LNCaP clone FGC (cell line): ENCODE results near the gene JSRP1.

ENCODE experiments used
- DNase-seq: peaks from one replicate; pipeline ENCODE4 v3.0.0-alpha.2; 2011; ENCODE audit warnings: low read depth
- H3K4me3 ChIP-seq: 2 replicates; pipeline ENCODE4 v1.5.1; 2011; ENCODE audit warnings: mild to moderate bottlenecking, low read depth, low read length, control low read depth
- TF ChIP-seq, protein P1 (sequence below): IDR thresholded peaks from 2 replicates; pipeline ENCODE4 v1.5.1; 2012; ENCODE audit warnings: mild to moderate bottlenecking; ENCODE audit not compliant: control insufficient read depth, insufficient read depth; ENCODE audit errors: extremely low read depth

JSRP1 gene

DNA sequence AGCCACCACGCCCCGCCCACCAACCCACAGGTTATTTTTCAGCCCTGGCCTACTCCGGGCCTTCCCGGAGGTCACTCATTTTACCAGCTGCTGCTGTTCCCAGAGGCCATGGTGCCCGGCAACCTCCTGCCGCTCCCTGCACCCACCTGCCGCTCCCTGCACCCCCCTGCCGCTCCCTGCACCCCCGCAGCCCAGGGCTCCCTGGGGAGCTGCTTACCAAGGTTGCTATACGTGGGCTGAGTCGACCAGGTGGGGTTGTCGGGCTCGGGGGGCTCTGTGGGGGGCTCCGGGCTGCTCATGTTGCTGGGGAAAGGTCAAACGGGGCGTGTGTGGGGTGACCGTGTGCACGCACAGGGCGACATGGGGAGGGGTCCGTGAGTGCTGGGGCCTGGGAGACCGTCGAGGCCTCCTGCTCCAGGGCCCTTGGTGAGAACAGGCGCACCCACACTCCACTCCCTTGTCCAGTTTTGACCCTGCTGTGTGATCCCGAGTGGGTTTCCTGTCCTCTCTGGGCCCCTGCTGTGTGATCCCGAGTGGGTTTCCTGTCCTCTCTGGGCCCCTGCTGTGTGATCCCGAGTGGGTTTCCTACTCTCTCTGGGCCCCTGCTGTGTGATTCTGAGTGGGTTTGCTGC, 24.5 kb upstream of the JSRP1 start:
- DNase-seq = no peak
- no peak overlapping the region for H3K4me3 ChIP-seq
- TF ChIP-seq, protein P1, sequence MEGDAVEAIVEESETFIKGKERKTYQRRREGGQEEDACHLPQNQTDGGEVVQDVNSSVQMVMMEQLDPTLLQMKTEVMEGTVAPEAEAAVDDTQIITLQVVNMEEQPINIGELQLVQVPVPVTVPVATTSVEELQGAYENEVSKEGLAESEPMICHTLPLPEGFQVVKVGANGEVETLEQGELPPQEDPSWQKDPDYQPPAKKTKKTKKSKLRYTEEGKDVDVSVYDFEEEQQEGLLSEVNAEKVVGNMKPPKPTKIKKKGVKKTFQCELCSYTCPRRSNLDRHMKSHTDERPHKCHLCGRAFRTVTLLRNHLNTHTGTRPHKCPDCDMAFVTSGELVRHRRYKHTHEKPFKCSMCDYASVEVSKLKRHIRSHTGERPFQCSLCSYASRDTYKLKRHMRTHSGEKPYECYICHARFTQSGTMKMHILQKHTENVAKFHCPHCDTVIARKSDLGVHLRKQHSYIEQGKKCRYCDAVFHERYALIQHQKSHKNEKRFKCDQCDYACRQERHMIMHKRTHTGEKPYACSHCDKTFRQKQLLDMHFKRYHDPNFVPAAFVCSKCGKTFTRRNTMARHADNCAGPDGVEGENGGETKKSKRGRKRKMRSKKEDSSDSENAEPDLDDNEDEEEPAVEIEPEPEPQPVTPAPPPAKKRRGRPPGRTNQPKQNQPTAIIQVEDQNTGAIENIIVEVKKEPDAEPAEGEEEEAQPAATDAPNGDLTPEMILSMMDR = no peak

DNA sequence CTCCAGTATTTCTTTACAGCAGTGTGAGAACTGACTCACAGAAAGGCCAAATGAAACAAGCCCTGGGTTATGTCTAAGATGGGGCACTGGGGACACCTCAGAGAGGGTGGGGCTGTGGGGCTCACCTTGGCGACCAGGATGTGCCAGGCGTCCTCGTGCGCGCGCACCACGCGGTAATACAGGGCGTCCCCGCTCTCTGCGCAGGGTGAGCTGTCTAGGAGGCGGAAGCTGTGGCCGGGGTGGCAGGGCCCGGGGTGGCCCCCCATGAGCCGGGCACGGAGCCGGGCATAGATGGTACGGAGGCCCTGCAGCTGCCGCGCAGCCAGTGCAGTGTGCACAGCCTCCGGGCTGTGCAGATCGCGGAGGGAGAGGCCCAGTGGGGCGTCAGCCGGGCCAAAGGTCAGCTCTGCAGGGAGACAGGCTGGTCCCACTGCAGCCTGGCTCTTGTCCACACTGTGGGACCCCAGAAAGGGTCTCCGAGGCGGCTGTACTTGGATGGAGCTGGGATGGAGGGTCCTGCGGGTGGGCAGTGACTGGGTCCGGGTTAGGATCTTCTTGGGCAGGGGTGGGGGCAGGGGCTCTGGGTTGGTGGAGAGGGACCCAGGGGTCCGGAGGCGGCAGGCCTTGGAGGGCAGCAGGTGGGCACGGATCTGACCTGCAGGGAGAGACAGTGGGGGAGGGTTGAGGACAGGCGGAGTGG, 22.4 kb upstream of the JSRP1 start:
- TF ChIP-seq, protein P1 = no peak
- DNase-seq = no peak
- H3K4me3 ChIP-seq = no peak overlapping the region

DNA sequence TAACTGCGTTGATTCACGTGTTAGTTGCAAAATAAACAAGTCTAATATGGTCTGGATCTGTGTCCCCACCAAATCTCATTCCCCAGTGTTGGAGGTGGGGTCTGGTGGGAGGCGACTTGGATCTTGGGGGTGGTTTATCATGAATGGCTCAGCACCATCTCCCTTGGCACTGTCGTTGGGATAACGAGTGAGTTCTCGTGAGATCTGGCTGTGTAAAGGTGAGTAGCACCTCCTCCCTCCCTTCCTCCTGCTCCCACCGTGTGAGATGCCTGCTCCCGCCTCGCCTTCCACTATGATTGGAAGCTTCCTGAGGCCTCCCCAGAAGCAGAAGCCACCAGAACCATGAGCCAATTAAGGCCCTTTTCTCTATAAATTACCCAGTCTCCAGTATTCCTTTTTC, 20.9 kb upstream of the JSRP1 start:
- H3K4me3 ChIP-seq = no peak overlapping the region
- DNase-seq = no peak
- TF ChIP-seq, protein P1 = no peak

DNA sequence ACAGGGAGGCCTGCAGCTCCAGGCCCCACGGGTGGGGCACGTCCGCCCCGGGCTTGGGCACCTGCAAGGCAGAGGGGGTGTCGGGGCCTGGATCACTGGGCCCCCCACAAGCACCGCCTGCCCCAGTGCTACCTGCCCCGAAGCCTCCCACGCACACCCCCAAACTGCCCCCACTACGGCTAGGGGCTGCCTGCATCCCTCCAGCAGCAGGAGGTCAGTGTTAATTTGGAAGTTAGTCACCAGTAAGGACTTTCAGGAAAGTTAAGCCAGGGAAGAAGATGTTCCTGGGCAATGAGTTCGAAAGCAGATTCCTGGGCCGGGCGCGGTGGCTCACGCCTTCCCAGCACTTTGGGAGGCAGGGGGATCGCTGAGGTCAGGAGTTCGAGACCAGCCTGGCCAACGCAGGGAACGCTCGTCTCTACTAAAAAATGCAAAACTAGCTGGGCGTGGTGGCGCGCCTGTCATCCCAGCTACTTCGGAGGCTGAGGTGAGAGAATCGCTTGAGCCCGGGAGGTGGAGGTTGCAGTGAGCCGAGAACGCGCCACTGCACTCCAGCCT, 20.3 kb upstream of the JSRP1 start:
- DNase-seq = no peak
- TF ChIP-seq, protein P1 = no peak
- H3K4me3 ChIP-seq = no peak overlapping the region

DNA sequence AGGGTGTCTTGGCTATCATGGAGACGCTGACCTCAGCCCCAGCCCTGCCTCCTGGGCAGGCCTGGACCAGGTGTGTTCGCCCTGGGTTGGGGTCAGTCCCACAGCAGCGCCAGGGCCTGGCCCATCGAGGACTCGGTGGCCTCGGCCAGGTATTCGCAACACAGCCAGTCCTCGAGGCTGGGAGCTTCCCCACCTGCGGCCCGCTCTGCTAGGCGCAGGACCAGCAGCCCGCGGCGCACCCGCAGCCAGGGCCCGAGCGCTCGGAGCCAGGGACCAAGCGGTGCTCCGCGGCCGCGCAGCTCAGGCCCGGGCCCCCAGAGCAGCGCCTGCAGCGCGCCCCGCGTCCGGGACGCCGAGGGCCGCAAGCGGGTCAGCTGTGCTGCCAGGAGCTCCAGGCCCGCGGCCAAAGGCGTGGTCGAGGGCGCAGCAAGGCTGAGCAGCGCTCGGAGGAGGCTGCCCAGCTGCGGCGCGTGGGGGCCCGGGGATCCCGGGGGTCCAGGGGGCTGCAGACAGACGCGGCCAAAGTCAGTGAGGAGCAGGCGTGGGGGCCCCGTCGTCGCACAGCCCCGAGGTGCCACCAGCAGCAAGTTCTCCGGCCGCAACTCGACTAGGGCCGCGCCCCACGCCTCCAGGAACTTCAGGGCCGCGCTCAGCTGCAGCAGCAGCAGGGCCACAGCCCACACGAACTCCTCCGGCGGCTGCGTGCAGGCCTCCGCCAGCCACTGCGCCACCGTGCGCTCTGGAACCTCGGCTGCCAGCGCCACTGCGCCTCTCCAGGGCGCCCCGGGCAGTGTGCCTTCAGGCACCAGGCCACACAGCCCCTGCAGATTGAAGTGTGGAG, 19.6 kb upstream of the JSRP1 start:
- DNase-seq = no peak
- no peak overlapping the region for H3K4me3 ChIP-seq
- TF ChIP-seq, protein P1 = no peak

DNA sequence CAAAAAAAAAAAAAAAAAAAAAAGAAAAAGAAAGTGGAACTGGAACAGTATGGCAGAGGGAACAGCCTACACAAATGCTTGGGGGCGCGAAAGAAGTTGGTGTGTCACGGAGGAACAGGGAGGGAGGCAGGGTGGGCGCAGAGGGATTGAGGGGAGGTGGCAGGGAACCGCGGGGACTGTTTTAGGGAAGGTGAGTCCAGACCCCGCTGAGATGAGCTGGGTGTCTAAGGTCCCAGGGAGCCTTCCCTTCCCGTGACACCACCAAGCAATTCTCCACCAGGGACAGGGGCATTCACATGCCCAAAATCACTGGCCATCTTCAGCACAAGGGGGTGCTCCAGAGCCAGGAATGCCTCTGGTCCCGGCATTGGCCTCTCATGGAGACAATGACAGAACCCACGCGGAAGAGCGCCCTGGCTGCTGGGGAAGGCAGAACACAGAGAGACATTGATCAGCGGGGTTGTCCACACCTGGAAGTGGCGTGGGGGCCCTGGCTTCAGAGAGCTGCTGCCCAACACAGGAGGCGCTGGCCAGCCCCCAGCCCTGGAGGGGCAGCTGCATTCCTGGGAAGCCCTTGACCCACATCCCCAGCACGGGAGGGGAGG, 18.8 kb upstream of the JSRP1 start:
- DNase-seq = no peak
- TF ChIP-seq, protein P1 = peak; percentile 72

More for the DNA sequence above, 18.8 kb upstream of the JSRP1 start:
- H3K4me3 ChIP-seq = no peak overlapping the region
